Neural progenitor cell (in vitro differentiated cells): ENCODE results near the gene C10orf105. TPM values are rescaled to one million over a fixed set of nuclear protein-coding genes. Genes with fewer than 3 reads are reported as not detected.

Source experiments
- DNase-seq: peaks from one replicate; pipeline ENCODE4 v3.0.0-alpha.2; 2016; ENCODE audit warnings: low spot score
- H2AFZ ChIP-seq: fragments of 200-600 bp; sonication (generic); replicated peaks from 2 replicates; pipeline ENCODE4 v1.6.1; 2016; ENCODE audit warnings: antibody characterized with exemption
- H3F3A ChIP-seq: fragments of 200-600 bp; sonication (generic); 2 replicates; pipeline ENCODE4 v1.6.1; 2016; ENCODE audit warnings: antibody characterized with exemption, low read depth
- H3K27ac ChIP-seq: fragments of 200-600 bp; sonication (generic); 2 replicates; pipeline ENCODE4 v1.5.1; 2016; ENCODE audit warnings: mild to moderate bottlenecking
- H3K27me3 ChIP-seq: fragments of 200-600 bp; sonication (generic); 2 replicates; pipeline ENCODE4 v1.6.1; 2016; ENCODE audit warnings: mild to moderate bottlenecking, moderate library complexity
- H3K36me3 ChIP-seq: fragments of 200-600 bp; sonication (generic); 2 replicates; pipeline ENCODE4 v1.5.1; 2016
- H3K4me1 ChIP-seq: fragments of 200-600 bp; sonication (generic); 2 replicates; pipeline ENCODE4 v1.6.1; 2016; ENCODE audit warnings: mixed run types
- H3K4me2 ChIP-seq: fragments of 200-600 bp; sonication (generic); 2 replicates; pipeline ENCODE4 v1.6.1; 2016
- H3K4me3 ChIP-seq: fragments of 200-600 bp; sonication (generic); 2 replicates; pipeline ENCODE4 v1.5.1; 2016
- H3K79me2 ChIP-seq: fragments of 200-600 bp; sonication (generic); 2 replicates; pipeline ENCODE4 v1.6.1; 2016; ENCODE audit warnings: low read depth
- H3K9ac ChIP-seq: fragments of 200-600 bp; sonication (generic); 2 replicates; pipeline ENCODE4 v1.6.1; 2016
- H3K9me3 ChIP-seq: fragments of 200-600 bp; sonication (generic); 2 replicates; pipeline ENCODE4 v1.5.1; 2016; ENCODE audit warnings: low read depth
- H4K20me1 ChIP-seq: fragments of 200-600 bp; sonication (generic); 2 replicates; pipeline ENCODE4 v1.6.1; 2016; ENCODE audit warnings: low read depth
- H3K27ac Mint-ChIP-seq: 3 replicates; pipeline ENCODE4 v1.8.0; 2021; ENCODE audit warnings: mixed read lengths
- H3K27me3 Mint-ChIP-seq: 2 replicates; pipeline ENCODE4 v1.8.0; 2022; ENCODE audit warnings: low read depth, mild to moderate bottlenecking, inconsistent platforms, moderate library complexity, mixed read lengths; ENCODE audit not compliant: insufficient read depth
- H3K36me3 Mint-ChIP-seq: 3 replicates; pipeline ENCODE4 v1.8.0; 2021; ENCODE audit warnings: mixed read lengths
- H3K4me1 Mint-ChIP-seq: 3 replicates; pipeline ENCODE4 v1.8.0; 2021; ENCODE audit warnings: mixed read lengths
- H3K4me3 Mint-ChIP-seq: 3 replicates; pipeline ENCODE4 v1.8.0; 2021; ENCODE audit warnings: mild to moderate bottlenecking, moderate library complexity, mixed read lengths
- H3K9me3 Mint-ChIP-seq: 3 replicates; pipeline ENCODE4 v1.8.0; 2020; ENCODE audit warnings: mixed read lengths
- CTCF ChIP-seq: fragments of 200-600 bp; sonication (generic); IDR thresholded peaks from 2 replicates; pipeline ENCODE4 v1.5.1; 2017; ENCODE audit warnings: antibody characterized with exemption, mild to moderate bottlenecking
- EZH2 ChIP-seq: fragments of 200-600 bp; sonication (generic); IDR thresholded peaks from 2 replicates; pipeline ENCODE4 v1.6.1; 2017; ENCODE audit warnings: antibody characterized with exemption, mild to moderate bottlenecking, moderate library complexity
- EZH2phosphoT487 ChIP-seq: fragments of 200-600 bp; sonication (generic); IDR thresholded peaks from 2 replicates; pipeline ENCODE4 v1.6.1; 2017; ENCODE audit warnings: antibody characterized with exemption
- total RNA-seq: library from RNA; depleted of rRNA; stranded (reverse); fragments of >200 nt; gene quantifications from 2 replicates; pipeline ENCODE4 v1.2.3, GENCODE V29; 2015; ENCODE audit warnings: low replicate concordance

C10orf105 gene
- total RNA-seq, 1 donor from 2014 or later, result 0.39 TPM

- Mint-ChIP-seq H3K9me3 (no peaks in the 10 kb centered on the region), H3K27me3 (peaks cover 14% of the 10 kb centered on the region), H3K4me3 (no peak overlapping the region), H3K36me3 (no peaks in the 10 kb centered on the region), H3K27ac (no peak overlapping the region), H3K4me1 (peaks cover 21% of the 10 kb centered on the region)
- Histone ChIP-seq H3K79me2 (no peaks in the 10 kb centered on the region), H3K9ac (no peak overlapping the region), H3K27ac (no peak overlapping the region), H3K4me3 (no peak overlapping the region), H3F3A (no peaks in the 10 kb centered on the region), H3K27me3 (no peaks in the 10 kb centered on the region), H3K9me3 (no peaks in the 10 kb centered on the region), H4K20me1 (no peaks in the 10 kb centered on the region), H2AFZ (no peak overlapping the region), H3K4me2 (no peak overlapping the region), H3K4me1 (peaks cover 7% of the 10 kb centered on the region), H3K36me3 (no peaks in the 10 kb centered on the region)
- no peak for DNase-seq
- TF ChIP-seq CTCF, result no peak
- TF ChIP-seq EZH2, result no peak
- no peak for TF ChIP-seq EZH2phosphoT487
These were observed 42.7 kb upstream of the C10orf105 start for GRCh38 chr10:71762324-71762723.

- peaks cover 14% of the 10 kb centered on the region for H3K4me1 ChIP-seq
- Mint-ChIP-seq H3K9me3 (no peaks in the 10 kb centered on the region), H3K27me3 (peaks cover 14% of the 10 kb centered on the region), H3K4me1 (peaks cover 22% of the 10 kb centered on the region), H3K4me3 (no peak overlapping the region), H3K36me3 (no peaks in the 10 kb centered on the region), H3K27ac (no peak overlapping the region)
- no peak overlapping the region for H3K9ac ChIP-seq
- no peaks in the 10 kb centered on the region for H3K79me2 ChIP-seq
- no peak overlapping the region for H3K4me3 ChIP-seq
- peaks cover 6% of the 10 kb centered on the region for H3F3A ChIP-seq
- TF ChIP-seq CTCF (peak; percentile 28), EZH2phosphoT487 (no peak)
- no peaks in the 10 kb centered on the region for H3K9me3 ChIP-seq
- no peaks in the 10 kb centered on the region for H4K20me1 ChIP-seq
- no peak overlapping the region for H3K27ac ChIP-seq
- DNase-seq, result no peak
- H3K36me3 ChIP-seq, result no peaks in the 10 kb centered on the region
- no peak overlapping the region for H2AFZ ChIP-seq
- no peaks in the 10 kb centered on the region for H3K27me3 ChIP-seq
- no peak overlapping the region for H3K4me2 ChIP-seq
These were observed 42.0 kb upstream of the C10orf105 start for GRCh38 chr10:71761541-71762113.

- H3K27me3 Mint-ChIP-seq, result peaks cover 14% of the 10 kb centered on the region
- H3K79me2 ChIP-seq, result no peaks in the 10 kb centered on the region
- H3K27ac Mint-ChIP-seq, result no peak overlapping the region
- H3K4me1 ChIP-seq, result peaks cover 14% of the 10 kb centered on the region
- H3K4me3 ChIP-seq, result no peak overlapping the region
- H3K36me3 ChIP-seq, result no peaks in the 10 kb centered on the region
- no peak overlapping the region for H3K4me2 ChIP-seq
- no peak overlapping the region for H3K27ac ChIP-seq
- H3F3A ChIP-seq, result peaks cover 7% of the 10 kb centered on the region
- no peaks in the 10 kb centered on the region for H3K9me3 Mint-ChIP-seq
- H3K36me3 Mint-ChIP-seq, result no peaks in the 10 kb centered on the region
- TF ChIP-seq EZH2phosphoT487, result no peak
- no peak for TF ChIP-seq EZH2
- TF ChIP-seq CTCF, result no peak
- DNase-seq, result no peak
- H3K9ac ChIP-seq, result no peak overlapping the region
- no peaks in the 10 kb centered on the region for H3K9me3 ChIP-seq
- H3K4me1 Mint-ChIP-seq, result peaks cover 23% of the 10 kb centered on the region
- no peaks in the 10 kb centered on the region for H3K27me3 ChIP-seq
- no peak overlapping the region for H2AFZ ChIP-seq
- H3K4me3 Mint-ChIP-seq, result no peak overlapping the region
- no peaks in the 10 kb centered on the region for H4K20me1 ChIP-seq
These were observed 41.5 kb upstream of the C10orf105 start for GRCh38 chr10:71761105-71761511.
